Activated naive CD8-positive, alpha-beta T cell treated with anti-CD3 and anti-CD28 coated beads, Interleukin-2, amount 10 ng/mL, durations not matched to agents 7 days and 5 days (primary cell): Measurements from ENCODE around the gene BFSP2. TPM values are rescaled to one million over a fixed set of nuclear protein-coding genes. Genes with fewer than 3 reads are reported as not detected.

ENCODE experiments used
- ATAC-seq: fragments of 150-1000 bp; cut with Tn5 transposase; one replicate; pipeline ENCODE4 v1.10.0; 2021; ENCODE audit warnings: low read depth, moderate library complexity
- POLR2A ChIA-PET: fragments of 350-600 bp; sonication (Branson Sonifier 250); formaldehyde crosslinking; loops from one replicate; lab custom pipeline; 2021; ENCODE audit warnings: antibody characterized with exemption; lab: Charles Lee
- DNase-seq: peaks from one replicate; pipeline ENCODE4 v3.0.0; 2021
- H3K27ac Mint-ChIP-seq: one replicate; pipeline ENCODE4 v1.8.0; 2022; ENCODE audit warnings: mild to moderate bottlenecking, mixed read lengths
- H3K27me3 Mint-ChIP-seq: one replicate; pipeline ENCODE4 v1.8.0; 2022; ENCODE audit warnings: mild to moderate bottlenecking, moderate library complexity, mixed read lengths
- H3K36me3 Mint-ChIP-seq: one replicate; pipeline ENCODE4 v1.8.0; 2021; ENCODE audit warnings: mild to moderate bottlenecking, mixed read lengths
- H3K4me1 Mint-ChIP-seq: one replicate; pipeline ENCODE4 v1.8.0; 2021; ENCODE audit warnings: mixed read lengths
- H3K4me3 Mint-ChIP-seq: one replicate; pipeline ENCODE4 v1.8.0; 2022; ENCODE audit warnings: mild to moderate bottlenecking, moderate library complexity, mixed read lengths
- H3K9me3 Mint-ChIP-seq: one replicate; pipeline ENCODE4 v1.8.0; 2021; ENCODE audit warnings: mixed read lengths
- total RNA-seq, 2 experiments: library from RNA; stranded (reverse); gene quantifications; one replicate each; pipeline ENCODE4 v1.2.3, GENCODE V29; 2021

BFSP2 gene
- total RNA-seq, 2 experiments from 2014 or later: not detected

DNA sequence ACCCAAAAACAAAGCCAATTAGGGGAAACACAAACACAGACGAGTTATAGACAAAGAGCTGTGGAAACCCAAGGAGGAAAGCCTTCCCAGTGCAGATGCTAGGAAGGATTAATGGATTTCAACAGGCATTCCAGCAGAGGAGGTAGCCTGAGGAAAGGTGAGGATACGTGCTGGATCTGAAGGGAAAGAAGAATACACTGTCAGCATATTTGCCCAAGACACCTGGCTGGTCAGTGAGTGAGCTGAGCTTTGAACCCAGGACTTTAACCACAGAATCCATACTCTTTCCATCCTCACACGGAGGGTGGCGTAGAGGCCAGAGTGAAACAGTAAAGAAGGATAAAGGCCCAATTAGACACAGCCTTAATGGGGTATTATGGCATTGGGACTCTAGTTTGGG is 9.1 kb upstream of the BFSP2 start:
- peaks cover 2% of the 10 kb centered on the region for H3K27me3 Mint-ChIP-seq
- peaks cover 2% of the 10 kb centered on the region for H3K9me3 Mint-ChIP-seq
- POLR2A ChIA-PET: no interaction called here
- H3K27ac Mint-ChIP-seq: no peak overlapping the region
- peaks cover 10% of the 10 kb centered on the region for H3K4me1 Mint-ChIP-seq
- H3K4me3 Mint-ChIP-seq: no peak overlapping the region
- ATAC-seq (no peak), DNase-seq (no peak)
- H3K36me3 Mint-ChIP-seq: peaks cover 2% of the 10 kb centered on the region

- DNase-seq: no peak
- POLR2A ChIA-PET: no interaction called here
- ATAC-seq: no peak
- Mint-ChIP-seq H3K9me3 (peaks cover 2% of the 10 kb centered on the region), H3K27ac (no peak overlapping the region), H3K27me3 (no peaks in the 10 kb centered on the region), H3K36me3 (peaks cover 2% of the 10 kb centered on the region), H3K4me3 (no peak overlapping the region), H3K4me1 (peaks cover 10% of the 10 kb centered on the region)
Observed at GRCh38 chr3:133393204-133393603, 6.7 kb upstream of the BFSP2 start.

GRCh38 chr3:133393691-133394474 is 6.0 kb upstream of the BFSP2 start:
- Mint-ChIP-seq H3K9me3 (peaks cover 2% of the 10 kb centered on the region), H3K36me3 (peaks cover 2% of the 10 kb centered on the region)

DNA sequence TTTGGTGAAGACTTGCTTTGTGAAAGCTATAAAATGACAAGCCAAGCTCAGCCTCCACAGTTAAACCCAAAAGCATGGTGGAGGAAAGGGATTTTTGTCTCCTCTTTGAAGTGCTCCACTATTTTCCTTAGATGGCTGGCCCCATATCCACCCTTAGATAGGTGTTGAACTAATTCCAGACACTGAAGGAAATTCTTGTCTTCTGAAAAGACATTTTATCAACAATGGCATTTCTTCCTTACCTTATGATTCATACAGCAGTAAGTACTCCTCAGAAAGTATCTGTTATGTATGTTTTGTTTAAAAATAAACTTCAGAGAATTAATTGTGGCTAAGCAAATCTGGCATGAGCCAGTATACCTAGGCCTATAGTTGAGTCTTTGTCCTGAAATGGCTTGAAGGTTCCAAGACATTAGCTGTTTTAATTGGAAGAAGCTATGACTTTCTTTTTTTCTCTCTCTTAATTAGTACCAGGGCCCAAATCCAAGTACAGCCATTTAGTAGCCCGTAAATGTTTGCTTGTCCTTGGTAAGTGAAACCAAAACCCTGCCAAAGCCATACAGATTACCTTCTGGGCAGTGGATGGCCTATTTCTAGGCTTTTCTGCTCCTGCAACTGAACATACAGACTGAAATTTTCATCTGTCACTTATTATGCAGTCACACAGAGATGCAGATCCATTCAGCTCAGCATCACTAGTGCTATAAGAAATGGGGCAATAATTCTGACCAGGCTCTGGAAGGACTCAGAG is 5.1 kb upstream of the BFSP2 start:
- Mint-ChIP-seq H3K27me3 (no peaks in the 10 kb centered on the region), H3K4me3 (no peak overlapping the region), H3K4me1 (peaks cover 10% of the 10 kb centered on the region), H3K36me3 (peaks cover 2% of the 10 kb centered on the region), H3K27ac (no peak overlapping the region), H3K9me3 (peaks cover 2% of the 10 kb centered on the region)
- ATAC-seq (no peak), DNase-seq (no peak)
- POLR2A ChIA-PET: no interaction called here

More at GRCh38 chr3:133393691-133394474, 6.0 kb upstream of the BFSP2 start:
- peaks cover 10% of the 10 kb centered on the region for H3K4me1 Mint-ChIP-seq
- DNase-seq: no peak
- no peaks in the 10 kb centered on the region for H3K27me3 Mint-ChIP-seq
- ATAC-seq: no peak
- POLR2A ChIA-PET: no interaction called here
- no peak overlapping the region for H3K27ac Mint-ChIP-seq
- no peak overlapping the region for H3K4me3 Mint-ChIP-seq

GRCh38 chr3:133396906-133397305 is 3.0 kb upstream of the BFSP2 start:
- H3K9me3 Mint-ChIP-seq: peaks cover 2% of the 10 kb centered on the region
- peaks cover 2% of the 10 kb centered on the region for H3K36me3 Mint-ChIP-seq
- no peak overlapping the region for H3K4me3 Mint-ChIP-seq
- DNase-seq: no peak
- ATAC-seq: no peak
- peaks cover 10% of the 10 kb centered on the region for H3K4me1 Mint-ChIP-seq
- POLR2A ChIA-PET: no interaction called here
- H3K27ac Mint-ChIP-seq: no peak overlapping the region
- no peaks in the 10 kb centered on the region for H3K27me3 Mint-ChIP-seq

- DNase-seq (no peak), ATAC-seq (no peak)
- no peak overlapping the region for H3K4me3 Mint-ChIP-seq
- H3K9me3 Mint-ChIP-seq: no peaks in the 10 kb centered on the region
- no peaks in the 10 kb centered on the region for H3K36me3 Mint-ChIP-seq
- H3K27me3 Mint-ChIP-seq: no peaks in the 10 kb centered on the region
- H3K4me1 Mint-ChIP-seq: no peaks in the 10 kb centered on the region
- POLR2A ChIA-PET: no interaction called here
- H3K27ac Mint-ChIP-seq: no peak overlapping the region
Observed at GRCh38 chr3:133401374-133402135, 1.7 kb downstream of the BFSP2 start.

GRCh38 chr3:133404920-133405319 is 5.1 kb downstream of the BFSP2 start:
- ATAC-seq (no peak), DNase-seq (no peak)
- POLR2A ChIA-PET: no interaction called here
- H3K4me1 Mint-ChIP-seq: no peaks in the 10 kb centered on the region
- H3K9me3 Mint-ChIP-seq: no peaks in the 10 kb centered on the region
- H3K36me3 Mint-ChIP-seq: no peaks in the 10 kb centered on the region
- no peak overlapping the region for H3K27ac Mint-ChIP-seq
- no peak overlapping the region for H3K4me3 Mint-ChIP-seq
- no peaks in the 10 kb centered on the region for H3K27me3 Mint-ChIP-seq

DNA sequence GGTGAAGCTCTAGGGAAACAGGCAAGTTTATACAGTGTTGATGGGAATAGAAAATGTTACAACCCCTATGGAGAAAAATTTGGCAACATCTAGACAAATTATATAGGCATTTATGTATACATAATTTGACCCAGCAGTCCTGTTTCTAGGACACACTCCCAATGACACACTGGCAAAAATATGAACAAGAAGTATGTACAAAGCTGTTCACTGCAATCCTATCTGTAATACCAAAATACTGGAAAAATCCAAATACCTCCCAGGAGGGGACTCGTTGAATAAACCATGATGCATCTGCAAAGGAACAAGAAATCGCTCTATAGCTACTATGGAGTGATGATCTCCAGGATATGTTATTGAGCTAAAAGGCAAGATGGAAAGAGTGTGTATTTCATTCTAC is 8.5 kb downstream of the BFSP2 start:
- POLR2A ChIA-PET: no interaction called here
- DNase-seq (no peak), ATAC-seq (no peak)
- H3K4me1 Mint-ChIP-seq: peaks cover 4% of the 10 kb centered on the region
- no peaks in the 10 kb centered on the region for H3K36me3 Mint-ChIP-seq
- H3K9me3 Mint-ChIP-seq: no peaks in the 10 kb centered on the region
- H3K27ac Mint-ChIP-seq: no peak overlapping the region
- H3K4me3 Mint-ChIP-seq: no peak overlapping the region
- H3K27me3 Mint-ChIP-seq: peaks cover 2% of the 10 kb centered on the region

- Mint-ChIP-seq H3K9me3 (no peaks in the 10 kb centered on the region), H3K27me3 (peaks cover 2% of the 10 kb centered on the region), H3K27ac (no peak overlapping the region), H3K4me3 (no peak overlapping the region), H3K4me1 (peaks cover 4% of the 10 kb centered on the region), H3K36me3 (no peaks in the 10 kb centered on the region)
- no peak for DNase-seq
- ATAC-seq: no peak
- POLR2A ChIA-PET: no interaction called here
Observed at GRCh38 chr3:133408961-133409360, 9.1 kb downstream of the BFSP2 start.

DNA sequence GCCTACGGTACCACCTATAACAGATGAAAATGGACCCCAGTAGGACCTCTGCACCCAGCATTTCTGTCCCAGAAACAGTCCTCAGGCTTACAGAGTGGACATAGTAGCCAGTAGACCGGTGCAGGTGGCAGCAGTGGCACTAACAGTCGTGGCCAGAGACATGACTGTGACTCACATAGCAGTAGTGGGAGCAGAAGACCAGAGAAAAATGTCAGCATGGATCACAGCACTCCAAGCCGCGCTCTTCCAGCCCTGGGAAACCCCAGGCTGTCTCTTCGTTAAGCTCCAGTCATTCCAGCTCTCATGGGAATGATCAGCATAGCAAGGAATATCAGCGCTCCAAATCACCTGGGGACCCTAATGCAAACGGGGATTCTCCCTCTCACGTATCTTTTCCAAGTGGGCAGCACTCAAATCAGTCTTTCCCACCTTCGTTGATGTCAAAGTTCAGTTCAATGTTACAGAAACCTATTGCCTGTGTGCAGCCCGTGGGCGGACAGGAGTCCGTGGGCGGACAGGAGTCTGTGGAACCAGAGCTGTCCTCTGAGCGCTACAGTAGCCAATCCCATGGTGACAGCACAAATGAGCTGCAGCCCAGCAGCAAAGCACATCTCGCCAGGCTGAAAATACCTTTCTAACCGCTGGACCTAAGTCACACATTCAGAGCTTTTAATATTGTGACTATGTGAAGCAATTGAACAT is 10.5 kb downstream of the BFSP2 start:
- POLR2A ChIA-PET: no interaction called here
- no peak for DNase-seq
- no peak overlapping the region for H3K27ac Mint-ChIP-seq
- H3K27me3 Mint-ChIP-seq: peaks cover 2% of the 10 kb centered on the region
- no peak overlapping the region for H3K4me3 Mint-ChIP-seq
- no peaks in the 10 kb centered on the region for H3K9me3 Mint-ChIP-seq
- no peaks in the 10 kb centered on the region for H3K36me3 Mint-ChIP-seq
- no peak for ATAC-seq
- H3K4me1 Mint-ChIP-seq: peaks cover 4% of the 10 kb centered on the region

GRCh38 chr3:133412183-133413132 is 12.6 kb downstream of the BFSP2 start:
- no peak overlapping the region for H3K4me3 Mint-ChIP-seq
- H3K4me1 Mint-ChIP-seq: peaks cover 4% of the 10 kb centered on the region
- no peak for DNase-seq
- H3K27me3 Mint-ChIP-seq: peaks cover 2% of the 10 kb centered on the region
- POLR2A ChIA-PET: no interaction called here
- H3K9me3 Mint-ChIP-seq: peaks cover 2% of the 10 kb centered on the region
- no peak for ATAC-seq
- H3K27ac Mint-ChIP-seq: no peak overlapping the region
- no peaks in the 10 kb centered on the region for H3K36me3 Mint-ChIP-seq
